ENCODE measurements around the gene LRP1-AS.

GRCh38 chr12:57096099-57096572, 51.3 kb downstream of the LRP1-AS start:
- no peak for TF ChIP-seq REST (IDR thresholded peaks at IDR 0.05; ENCODE audit: insufficient read depth in 1 of 2, low read depth in 2 of 2, low read length in 2 of 2)
- TF ChIP-seq POLR2AphosphoS5 (IDR thresholded peaks at IDR 0.05; ENCODE audit: low read depth, low read length) = no peak

Data from PFSK-1 (cell line).